DLD1 (cell line): ENCODE measurements around the gene IGFN1.
"Not testable (repeated sequence)": the region's sequence is repeated elsewhere in the genome, so short reads cannot be mapped to it uniquely, and the experiment has no call there.

Source experiments
- in situ Hi-C: cut with HindIII; loops from 2 replicates; pipeline ENCODE4 v1.10.0; 2017; ENCODE audit warnings: low sequenced_read_pairs

Gene IGFN1

GRCh38 chr1:201157949-201158348, 32.7 kb upstream of the IGFN1 start:
- in situ Hi-C loops, result loop anchor here (5.0 kb wide), 2 partner anchors 69 to 144 kb away; no protein-coding TSS in a partner anchor

GRCh38 chr1:201163036-201163435, 27.6 kb upstream of the IGFN1 start:
- in situ Hi-C loops, result not testable (repeated sequence)

- in situ Hi-C loops, result no loop called here
Measured at GRCh38 chr1:201163707-201164106, 26.9 kb upstream of the IGFN1 start.

GRCh38 chr1:201164645-201165044, 26.0 kb upstream of the IGFN1 start:
- in situ Hi-C loops, result no loop called here

- in situ Hi-C loops, result no loop called here
Measured at GRCh38 chr1:201167041-201167991, 23.3 kb upstream of the IGFN1 start.

GRCh38 chr1:201169203-201169602, 21.4 kb upstream of the IGFN1 start:
- in situ Hi-C loops, result no loop called here

GRCh38 chr1:201169971-201170532, 20.6 kb upstream of the IGFN1 start:
- in situ Hi-C loops, result no loop called here

- in situ Hi-C loops, result no loop called here
Measured at GRCh38 chr1:201170533-201171062, 20.0 kb upstream of the IGFN1 start.

GRCh38 chr1:201171063-201172036, 19.3 kb upstream of the IGFN1 start:
- in situ Hi-C loops, result no loop called here

- in situ Hi-C loops, result no loop called here
Measured at GRCh38 chr1:201172326-201172725, 18.3 kb upstream of the IGFN1 start.

GRCh38 chr1:201172999-201173610, 17.5 kb upstream of the IGFN1 start:
- in situ Hi-C loops, result no loop called here

- in situ Hi-C loops, result no loop called here
Measured at GRCh38 chr1:201173736-201174135, 16.9 kb upstream of the IGFN1 start.

GRCh38 chr1:201175820-201176500, 14.7 kb upstream of the IGFN1 start:
- in situ Hi-C loops, result no loop called here

GRCh38 chr1:201176940-201177339, 13.7 kb upstream of the IGFN1 start:
- in situ Hi-C loops, result no loop called here

- in situ Hi-C loops, result no loop called here
Measured at GRCh38 chr1:201178718-201179117, 11.9 kb upstream of the IGFN1 start.

- in situ Hi-C loops, result loop anchor here (5.0 kb wide), 1 partner anchor 47 kb away; no protein-coding TSS in a partner anchor
Measured at GRCh38 chr1:201180141-201180540, 10.5 kb upstream of the IGFN1 start.

- in situ Hi-C loops, result loop anchor here (5.0 kb wide), 1 partner anchor 46 kb away; no protein-coding TSS in a partner anchor
Measured at GRCh38 chr1:201180901-201181300, 9.7 kb upstream of the IGFN1 start.

- in situ Hi-C loops, result loop anchor here (5.0 kb wide), 1 partner anchor 46 kb away; no protein-coding TSS in a partner anchor
Measured at GRCh38 chr1:201181323-201181722, 9.3 kb upstream of the IGFN1 start.

- in situ Hi-C loops, result loop anchor here (5.0 kb wide), 1 partner anchor 46 kb away; no protein-coding TSS in a partner anchor
Measured at GRCh38 chr1:201181726-201182125, 8.9 kb upstream of the IGFN1 start.
